Measurements from ENCODE around the gene IGFBP5. TPM values are rescaled to one million over a fixed set of nuclear protein-coding genes. Genes with fewer than 3 reads are reported as not detected.

The IGFBP5 gene
- polyA plus RNA-seq, 12 donors, result 375 to 936 (median 458) TPM

- DNase-seq, result no peak
These were observed 45.8 kb downstream of the IGFBP5 start for GRCh38 chr2:216649574-216649973.

GRCh38 chr2:216648105-216648504 is 47.2 kb downstream of the IGFBP5 start:
- no peak for DNase-seq

GRCh38 chr2:216646116-216646515 is 49.2 kb downstream of the IGFBP5 start:
- DNase-seq, result no peak

GRCh38 chr2:216645636-216645950 is 49.8 kb downstream of the IGFBP5 start:
- no peak for DNase-seq

GRCh38 chr2:216644842-216645635 is 50.3 kb downstream of the IGFBP5 start:
- DNase-seq, result no peak

- no peak for DNase-seq
These were observed 51.2 kb downstream of the IGFBP5 start for GRCh38 chr2:216643986-216644659.

- DNase-seq, result no peak
These were observed 57.9 kb downstream of the IGFBP5 start for GRCh38 chr2:216637472-216637871.

- DNase-seq, result no peak
These were observed 58.5 kb downstream of the IGFBP5 start for GRCh38 chr2:216636551-216637450.

- DNase-seq, result no peak
These were observed 59.4 kb downstream of the IGFBP5 start for GRCh38 chr2:216635701-216636550.

- no peak for DNase-seq
These were observed 60.2 kb downstream of the IGFBP5 start for GRCh38 chr2:216635171-216635570.

- DNase-seq, result no peak
These were observed 60.8 kb downstream of the IGFBP5 start for GRCh38 chr2:216634370-216635148.

- no peak for DNase-seq
These were observed 61.6 kb downstream of the IGFBP5 start for GRCh38 chr2:216633616-216634369.

- peak; percentile 61 for DNase-seq
These were observed 62.3 kb downstream of the IGFBP5 start, which contains the start of gene IGFBP2 for GRCh38 chr2:216632952-216633615. TSS of gene IGFBP2 (plus strand) at chr2:216633420. CDS start at chr2:216633524, 104 bp downstream.

- DNase-seq, result no peak
These were observed 62.9 kb downstream of the IGFBP5 start for GRCh38 chr2:216632346-216632951.

GRCh38 chr2:216629784-216630183 is 65.6 kb downstream of the IGFBP5 start:
- no peak for DNase-seq

- no peak for DNase-seq
These were observed 68.5 kb downstream of the IGFBP5 start for GRCh38 chr2:216626875-216627245.

- DNase-seq, result no peak
These were observed 69.0 kb downstream of the IGFBP5 start for GRCh38 chr2:216626168-216626874.

- DNase-seq, result no peak
These were observed 71.1 kb downstream of the IGFBP5 start for GRCh38 chr2:216624251-216624650.
